ELF-1 (cell line): Measurements from ENCODE around the gene EMC8.
"Not testable (repeated sequence)": the region's sequence is repeated elsewhere in the genome, so short reads cannot be mapped to it uniquely, and the experiment has no call there.

ENCODE experiments used
- DNase-seq: peaks from one replicate; pipeline ENCODE4 v3.0.0-alpha.2; 2016; ENCODE audit warnings: low read depth, low spot score

EMC8 gene

DNA sequence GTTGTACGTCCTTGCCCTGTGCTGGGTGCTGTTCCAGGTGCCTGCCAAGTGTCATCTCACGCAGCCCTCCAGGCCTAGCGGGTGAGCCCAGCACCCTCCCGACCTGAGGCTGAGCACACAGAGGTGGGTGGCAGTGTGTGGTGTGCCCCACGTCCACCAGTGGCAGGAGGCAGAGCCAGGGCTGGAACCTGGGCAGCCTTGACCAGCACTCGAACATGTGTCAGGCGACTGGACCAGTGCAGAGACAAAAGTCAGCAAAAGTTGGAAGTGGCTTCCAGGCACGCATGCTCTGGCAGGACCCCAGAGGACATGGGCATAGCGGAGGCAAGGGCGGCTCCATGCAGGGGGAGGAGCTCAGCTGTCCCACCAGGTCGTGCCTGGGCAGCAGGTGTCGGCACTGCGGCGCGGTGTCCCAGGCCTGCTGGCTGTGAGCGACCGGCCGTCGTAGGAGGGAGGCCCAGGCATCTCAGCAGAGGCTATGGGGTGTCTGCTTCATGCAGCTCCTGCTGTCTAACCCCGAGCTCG is 35.9 kb upstream of the EMC8 start:
- no peak for DNase-seq

DNA sequence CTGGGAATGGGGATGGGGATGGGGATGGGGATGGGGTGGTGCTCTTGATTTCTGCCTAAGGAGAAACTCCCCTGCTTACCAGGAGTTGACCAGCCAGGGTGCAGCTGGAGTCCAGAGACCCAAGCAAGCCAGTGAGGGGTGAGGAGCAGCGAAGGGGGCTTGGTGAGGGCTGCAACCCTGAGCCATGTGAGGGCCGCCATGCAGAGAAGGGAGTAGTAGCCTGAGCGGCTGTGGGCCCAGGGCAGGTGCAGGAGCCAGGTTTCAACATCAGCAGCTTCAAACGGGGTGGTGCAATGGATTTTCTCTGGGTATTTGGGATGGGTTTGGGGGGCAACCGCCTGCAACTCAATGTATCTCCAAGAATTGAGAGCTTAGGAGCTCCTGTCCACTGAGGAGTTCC is 35.4 kb upstream of the EMC8 start:
- no peak for DNase-seq

DNA sequence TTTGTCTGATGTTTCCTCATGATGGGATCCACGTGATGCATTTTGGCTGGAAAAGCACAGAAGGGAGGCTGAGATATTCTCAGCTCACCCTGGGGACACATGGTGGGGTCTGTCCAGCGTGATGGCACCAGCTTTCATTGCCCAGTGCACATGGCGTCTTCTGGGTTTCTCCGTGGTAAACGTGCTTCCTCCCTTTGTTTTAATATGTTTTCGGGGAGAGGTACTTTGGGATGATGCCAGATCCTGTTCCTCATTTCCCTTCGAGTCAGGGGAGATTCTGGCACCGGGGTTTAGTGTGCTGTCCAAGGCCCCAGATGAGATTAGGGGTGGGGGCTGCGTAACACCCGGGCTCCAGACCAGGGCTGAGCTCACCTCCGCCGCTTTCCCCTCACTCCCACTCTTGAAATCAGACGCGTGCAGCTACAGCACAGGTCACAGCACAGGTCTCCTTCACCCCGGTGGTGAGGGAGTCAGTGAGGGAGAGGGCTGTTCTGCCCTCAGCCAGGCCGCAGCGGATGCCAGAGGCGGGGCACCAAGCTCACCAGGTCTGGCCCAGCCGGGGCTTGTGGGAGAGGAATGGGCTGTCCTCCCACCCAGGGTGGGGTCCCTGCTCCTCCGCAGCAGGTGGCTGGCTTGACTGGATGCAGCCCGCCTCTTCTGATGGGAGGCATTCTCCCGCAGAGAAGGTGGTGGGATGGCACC is 34.0 kb upstream of the EMC8 start:
- DNase-seq, result no peak

DNA sequence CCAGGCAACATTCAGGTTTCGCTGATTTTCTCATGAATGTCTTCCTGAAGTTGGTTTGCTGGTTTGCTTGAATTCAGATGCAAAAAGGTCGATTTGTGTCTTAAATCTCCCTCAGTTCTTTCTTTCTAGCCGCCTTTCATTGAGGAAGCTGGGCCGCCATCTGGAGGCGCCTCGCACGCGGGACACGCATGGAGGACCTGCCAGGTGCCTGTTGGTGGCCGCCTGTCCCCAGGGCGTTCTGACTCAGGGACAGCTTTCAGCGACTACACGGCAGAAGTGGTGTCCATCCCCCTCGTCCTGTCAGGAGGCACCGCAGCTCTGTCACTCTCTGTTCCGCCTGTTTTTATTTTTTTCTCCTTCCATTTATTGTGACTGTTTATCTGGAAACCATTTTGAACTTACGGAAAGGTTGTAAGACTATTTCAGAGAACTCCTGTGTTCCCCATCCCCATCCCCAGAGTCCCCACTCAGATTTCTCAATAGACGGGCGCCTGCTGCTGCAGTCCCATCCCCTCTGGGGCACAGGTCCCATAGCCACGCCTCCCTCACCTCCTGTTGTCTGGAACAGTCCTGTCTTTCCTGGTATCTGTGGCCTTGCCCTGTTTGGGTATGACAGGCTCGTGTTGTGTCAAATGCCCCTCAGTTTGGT is 33.4 kb upstream of the EMC8 start:
- DNase-seq, result no peak

DNA sequence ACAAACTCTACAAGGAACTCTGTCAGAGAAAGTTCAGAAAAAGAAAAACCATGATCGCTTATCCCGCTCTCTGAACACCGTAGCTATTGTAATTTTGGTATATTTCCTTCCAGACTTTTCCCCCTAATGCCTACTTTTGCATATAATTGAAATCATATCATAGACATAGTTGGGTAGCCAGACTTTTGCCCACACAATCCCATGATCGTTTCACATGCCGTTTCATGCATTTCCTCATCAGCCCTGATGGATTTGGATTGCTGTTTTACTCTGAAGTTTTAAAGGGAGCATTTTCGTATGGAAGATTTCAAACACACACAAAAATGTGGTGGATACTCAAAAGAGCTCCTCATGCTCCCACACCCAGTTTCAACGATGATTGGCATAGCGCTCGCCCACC is 31.5 kb upstream of the EMC8 start:
- DNase-seq, result no peak

DNA sequence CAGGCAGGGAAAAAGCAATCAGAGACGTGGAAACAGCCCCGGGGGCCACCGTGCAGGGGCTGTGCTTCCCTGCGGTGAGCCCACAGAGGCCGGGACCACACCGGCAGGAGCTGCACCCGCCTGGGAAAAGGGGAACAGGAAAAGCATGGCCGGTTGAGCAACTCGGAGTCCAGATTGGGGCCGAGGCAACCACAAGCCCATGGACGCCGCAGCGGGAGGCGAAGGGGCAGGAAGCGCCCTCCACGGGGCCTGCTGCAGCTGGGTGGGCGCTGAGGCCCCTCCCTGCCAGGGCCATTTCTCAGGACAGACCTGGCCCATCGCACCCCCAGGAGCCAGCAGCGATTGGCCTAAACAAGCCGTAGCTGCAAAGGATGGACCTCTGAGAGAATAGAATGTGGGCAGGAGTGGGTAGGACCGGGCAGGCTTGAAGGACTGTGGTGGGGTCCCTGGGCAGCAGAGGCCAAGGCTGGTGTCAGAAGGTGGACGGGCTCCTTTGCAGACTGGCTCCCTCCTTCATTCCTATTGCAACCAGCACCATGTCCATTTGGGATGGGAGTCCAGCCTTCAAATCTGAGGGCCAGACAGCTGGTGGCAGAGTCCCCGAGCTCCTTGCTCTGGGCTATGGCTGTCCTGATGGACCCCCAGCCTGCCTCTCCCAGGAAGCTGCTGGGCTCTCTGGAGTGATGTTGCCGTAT is 30.6 kb upstream of the EMC8 start:
- no peak for DNase-seq

DNA sequence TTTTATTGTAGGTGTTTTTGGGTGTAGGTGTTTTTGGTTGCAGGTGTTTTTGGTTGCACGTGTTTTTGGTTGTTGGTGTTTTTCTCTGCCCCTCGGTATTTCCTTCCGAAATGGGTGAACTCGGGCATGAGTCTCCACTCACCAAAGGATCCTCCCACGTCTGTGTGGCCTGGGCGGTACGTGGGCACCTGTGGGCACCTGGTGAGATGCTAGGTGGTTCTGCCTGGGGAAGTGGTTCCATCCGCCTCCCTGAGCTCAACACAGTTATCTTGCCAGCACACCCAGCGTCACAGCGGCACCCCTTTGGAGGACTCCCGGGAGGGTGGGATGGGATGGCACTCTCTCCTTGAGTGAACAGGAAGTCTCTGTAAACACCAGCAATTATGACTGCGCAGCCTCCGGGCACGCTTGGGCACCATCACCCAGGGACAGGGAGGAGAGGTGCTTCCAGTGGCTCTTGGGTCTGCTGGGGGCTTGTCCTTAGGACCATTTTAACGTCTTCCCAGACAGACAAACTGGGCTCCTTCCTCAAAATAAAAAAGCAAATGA is 29.9 kb upstream of the EMC8 start:
- no peak for DNase-seq

DNA sequence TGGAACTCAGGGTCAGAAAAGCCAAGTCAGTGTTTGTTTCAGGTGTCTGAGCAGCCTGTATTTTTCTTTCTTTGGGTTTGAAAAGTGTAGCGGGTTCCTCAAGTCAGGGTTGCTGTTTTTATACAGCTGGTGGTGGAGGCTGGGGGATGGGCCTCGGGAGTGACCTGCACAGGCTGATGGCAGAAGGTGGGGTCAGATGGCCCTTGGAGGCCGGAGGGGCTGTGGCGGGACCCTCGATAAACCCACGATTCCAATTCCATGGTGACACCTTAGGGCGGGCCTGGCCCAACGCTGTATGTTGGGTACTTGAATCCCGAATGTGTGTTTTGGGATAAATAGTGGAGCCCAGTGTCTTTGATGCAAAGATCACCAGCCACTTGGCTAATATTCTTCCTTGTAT is 28.8 kb upstream of the EMC8 start:
- DNase-seq, result no peak

DNA sequence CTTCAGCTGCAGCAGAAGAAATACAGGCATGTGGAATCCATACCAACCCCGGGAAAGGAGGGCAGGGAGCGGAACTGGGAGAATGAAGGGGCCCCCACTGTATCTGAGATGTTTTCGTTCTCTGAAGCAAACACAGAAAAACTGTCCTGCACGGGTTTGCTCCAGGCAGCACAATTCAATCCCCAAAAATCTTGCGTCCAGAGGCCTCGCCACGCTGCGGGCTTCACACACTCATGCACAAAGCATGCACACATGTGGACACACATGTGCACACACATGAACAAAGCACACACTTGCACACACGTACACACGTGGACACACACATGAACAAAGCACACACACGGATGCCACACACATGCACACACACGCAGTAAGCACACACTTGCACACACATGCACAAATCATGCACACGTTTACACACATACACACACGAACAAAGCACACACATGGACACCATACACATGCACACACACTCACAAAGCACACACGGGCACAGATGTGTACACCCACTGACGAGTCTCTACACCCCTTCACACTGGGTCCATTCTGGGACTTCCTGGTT is 27.4 kb upstream of the EMC8 start:
- DNase-seq, result no peak

DNA sequence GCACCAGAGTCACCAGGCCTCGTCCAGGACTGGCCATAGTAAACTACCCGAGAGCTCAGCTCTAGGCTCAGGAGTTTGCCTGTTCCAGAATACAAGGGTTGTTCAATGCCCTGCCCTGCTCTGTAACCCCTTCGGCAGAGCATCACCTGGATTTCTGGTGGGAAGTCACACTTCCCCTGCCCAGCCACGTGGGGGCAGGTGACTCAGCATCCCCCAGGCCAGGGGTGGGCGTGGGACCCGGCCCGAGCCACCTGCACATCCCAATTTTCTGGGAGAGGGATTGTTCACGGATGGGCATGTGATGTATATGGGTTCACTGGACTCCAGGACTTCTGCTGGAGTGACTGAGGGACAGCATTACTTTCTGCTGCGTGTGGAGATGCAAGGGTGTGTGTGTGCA is 26.0 kb upstream of the EMC8 start:
- no peak for DNase-seq

DNA sequence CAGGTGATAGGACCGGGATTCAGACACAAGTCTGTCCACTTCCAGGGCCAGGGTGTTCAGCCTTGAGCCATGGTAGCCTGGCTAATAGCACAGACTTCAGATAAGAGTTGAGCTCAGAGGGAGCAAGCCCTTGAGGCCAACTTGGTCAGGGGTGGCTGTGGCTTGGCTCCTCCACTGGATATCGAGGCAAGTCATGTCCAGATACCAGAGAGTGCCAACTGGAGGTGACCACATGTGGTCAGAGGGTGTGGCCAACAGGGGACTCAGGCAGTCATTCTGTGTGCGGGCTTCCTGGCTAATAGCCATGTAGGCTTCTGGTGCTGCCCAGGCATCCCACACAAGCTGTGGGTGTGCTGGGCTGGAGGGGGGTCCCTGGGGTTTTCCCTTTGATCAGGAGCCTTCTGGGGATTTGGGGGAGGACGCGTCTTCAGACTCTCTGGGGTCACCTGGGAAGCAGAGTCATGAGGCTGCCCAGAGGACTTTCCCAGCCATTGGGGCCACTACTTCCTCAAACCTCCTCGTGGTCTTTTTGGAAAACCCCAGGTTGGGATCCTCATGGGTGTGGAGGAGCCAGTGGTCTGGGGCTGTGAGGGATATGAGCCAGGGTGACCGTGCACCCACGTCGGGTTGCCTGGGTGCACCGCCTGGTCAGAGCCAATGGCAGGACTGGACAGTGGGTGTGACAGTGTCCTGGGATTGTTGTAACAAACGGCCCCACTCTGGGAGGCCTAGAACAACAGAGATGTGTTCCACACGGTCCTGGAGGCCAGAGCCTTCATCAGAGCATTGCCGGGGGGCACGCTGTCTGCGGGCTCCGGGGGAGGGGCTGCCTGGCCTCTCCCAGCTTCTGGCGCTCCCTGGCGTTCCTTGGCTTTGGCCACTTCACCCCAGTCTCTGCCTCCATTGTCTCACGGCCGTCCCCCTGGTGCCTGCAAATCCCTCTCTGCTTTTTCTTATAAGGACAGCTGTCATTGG is 25.1 kb upstream of the EMC8 start:
- DNase-seq, result no peak

DNA sequence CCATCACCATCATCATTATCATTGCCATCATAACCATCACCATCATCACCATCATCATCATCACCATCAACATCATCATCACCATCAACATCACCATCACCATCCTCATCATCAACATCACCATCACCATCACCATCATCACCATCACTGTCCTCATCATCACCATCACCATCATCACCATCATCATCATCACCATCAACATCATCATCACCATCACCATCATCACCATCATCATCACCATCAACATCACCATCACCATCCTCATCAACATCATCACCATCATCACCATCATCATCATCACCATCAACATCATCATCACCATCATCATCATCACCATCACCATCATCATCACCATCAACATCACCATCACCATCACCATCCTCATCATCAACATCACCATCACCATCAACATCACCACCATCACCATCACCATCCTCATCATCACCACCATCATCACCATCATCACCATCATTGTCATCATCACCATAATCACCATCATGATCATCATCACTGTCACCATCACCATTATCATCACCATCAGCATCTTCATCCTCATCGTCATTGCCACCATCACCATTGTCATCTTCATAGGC is 24.1 kb upstream of the EMC8 start:
- DNase-seq, result no peak

DNA sequence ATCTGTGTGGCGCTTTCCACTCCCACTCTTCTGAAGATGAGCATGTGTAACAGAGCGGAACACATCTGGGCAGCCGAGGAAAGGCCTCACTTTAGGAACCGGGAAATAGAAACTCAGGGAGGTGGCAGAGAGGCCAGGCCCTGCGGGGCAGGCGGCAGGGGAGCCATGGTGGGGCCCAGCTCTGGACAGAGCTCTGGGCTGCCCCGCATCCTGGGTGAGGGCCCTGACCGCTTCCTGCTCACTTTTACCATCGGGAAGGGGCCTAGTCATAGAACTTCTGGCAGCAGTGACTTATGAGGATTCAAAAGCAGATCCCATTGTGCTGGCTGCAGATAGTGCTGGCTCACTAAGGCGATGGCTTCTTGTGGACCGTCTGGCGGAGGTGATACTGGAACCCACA is 22.8 kb upstream of the EMC8 start:
- no peak for DNase-seq

DNA sequence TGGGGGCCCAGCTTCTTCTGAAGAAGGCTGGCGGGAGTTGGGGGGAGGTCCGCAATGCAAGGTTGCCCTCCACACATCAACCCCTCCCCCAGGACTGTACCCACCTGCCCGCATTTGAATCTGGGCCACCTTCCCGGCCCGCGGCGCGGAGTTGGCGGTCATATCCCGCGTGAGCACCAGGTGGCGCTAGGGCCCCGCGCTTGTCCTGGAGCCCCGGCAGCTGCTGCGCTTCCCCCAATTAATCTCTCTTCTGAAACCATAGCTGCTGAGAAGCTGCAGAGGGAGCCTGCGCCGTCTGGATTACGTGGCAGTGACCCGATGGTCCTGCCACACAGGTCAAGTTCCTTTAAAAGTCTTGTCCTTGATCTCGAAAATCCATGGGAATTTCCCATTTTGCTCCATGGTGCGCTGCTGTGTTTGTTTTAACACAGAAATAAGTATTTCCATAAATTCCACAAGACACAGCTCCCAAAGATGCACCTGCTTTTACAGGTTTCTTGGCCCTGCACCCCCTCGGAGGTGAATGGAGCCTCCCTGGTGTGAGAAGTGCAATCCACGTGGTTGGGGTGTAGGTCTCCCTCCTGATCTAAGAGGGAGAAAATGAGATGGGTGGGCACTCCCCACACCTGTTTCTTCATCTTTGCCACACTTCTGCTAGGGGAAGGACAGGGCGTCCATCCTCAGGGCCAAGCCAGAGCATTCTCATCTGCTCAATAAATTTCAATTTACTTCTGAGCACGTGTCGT is 22.2 kb upstream of the EMC8 start:
- peak; percentile 91 for DNase-seq

DNA sequence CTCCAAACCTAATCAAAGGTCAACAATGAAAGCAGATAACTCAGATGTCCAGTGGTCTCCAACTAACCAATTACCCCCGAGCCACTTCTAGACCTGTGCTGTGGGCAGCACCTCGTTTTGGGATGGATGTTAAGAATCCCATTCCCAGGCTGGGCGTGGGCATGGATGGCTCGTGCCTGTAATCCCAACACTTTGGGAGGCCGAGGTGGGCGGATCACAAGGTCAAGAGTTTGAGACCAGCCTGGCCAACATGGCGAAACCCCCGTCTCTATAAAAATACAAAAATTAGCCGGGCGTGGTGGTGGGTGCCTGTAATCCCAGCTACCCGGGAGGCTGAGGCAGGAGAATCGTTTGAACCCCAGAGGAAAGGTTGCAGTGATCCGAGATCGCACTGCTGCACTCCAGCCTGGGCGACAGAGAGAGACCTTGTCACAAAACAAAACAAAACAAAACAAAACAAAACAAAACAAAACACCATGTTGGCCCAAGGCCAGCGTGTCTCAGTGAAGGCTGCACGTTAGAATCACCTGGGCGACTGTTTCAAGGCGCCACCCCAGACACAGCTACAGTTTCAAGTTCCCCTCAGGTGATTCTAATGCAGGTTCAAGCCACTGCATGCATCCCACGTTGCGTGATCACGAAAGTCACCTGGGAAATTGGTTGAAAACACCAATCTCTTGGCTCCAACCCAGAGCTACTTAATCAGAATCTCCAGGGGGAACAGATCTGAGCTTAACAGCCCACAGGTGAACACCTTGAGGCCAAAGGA is 21.4 kb upstream of the EMC8 start:
- no peak for DNase-seq

DNA sequence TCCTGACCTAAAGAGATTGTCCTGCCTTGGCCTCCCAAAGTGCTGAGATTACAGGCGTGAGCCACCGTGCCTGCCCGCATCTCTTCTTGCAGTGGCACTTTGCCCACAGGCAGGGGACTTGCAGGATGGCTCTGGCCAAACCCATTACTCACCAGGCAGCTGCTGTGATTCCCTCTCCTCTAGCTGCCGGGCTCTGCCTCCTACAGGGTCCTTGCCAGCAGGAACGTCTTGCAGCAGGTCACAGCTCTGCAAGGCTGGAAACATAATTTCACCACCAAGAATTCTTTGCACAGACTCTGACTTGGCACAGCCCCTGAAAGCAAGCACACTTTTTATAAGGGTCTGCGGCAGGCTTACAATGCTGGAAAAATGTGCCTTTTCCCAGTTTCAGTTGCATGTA is 20.4 kb upstream of the EMC8 start:
- DNase-seq, result no peak

DNA sequence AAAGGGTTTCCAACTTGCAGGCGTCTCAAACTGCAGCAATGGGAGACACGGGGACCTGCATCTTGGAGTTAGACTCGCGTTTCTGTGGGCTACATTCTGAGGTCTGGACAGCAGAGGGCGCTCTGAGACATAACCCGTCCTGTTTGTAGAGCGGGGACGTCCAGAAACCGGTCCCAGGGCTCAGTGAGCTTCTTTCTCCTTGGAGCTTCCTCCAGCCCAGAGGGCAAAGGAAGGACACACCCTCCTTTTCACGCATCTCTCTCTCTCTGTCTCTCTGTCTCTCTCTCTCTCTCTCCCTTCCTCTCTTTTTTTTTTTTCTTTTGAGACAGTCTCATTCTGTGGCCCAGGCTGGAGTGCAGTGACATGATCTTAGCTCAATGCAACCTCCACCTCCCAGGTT is 19.9 kb upstream of the EMC8 start:
- peak; percentile 93 for DNase-seq

DNA sequence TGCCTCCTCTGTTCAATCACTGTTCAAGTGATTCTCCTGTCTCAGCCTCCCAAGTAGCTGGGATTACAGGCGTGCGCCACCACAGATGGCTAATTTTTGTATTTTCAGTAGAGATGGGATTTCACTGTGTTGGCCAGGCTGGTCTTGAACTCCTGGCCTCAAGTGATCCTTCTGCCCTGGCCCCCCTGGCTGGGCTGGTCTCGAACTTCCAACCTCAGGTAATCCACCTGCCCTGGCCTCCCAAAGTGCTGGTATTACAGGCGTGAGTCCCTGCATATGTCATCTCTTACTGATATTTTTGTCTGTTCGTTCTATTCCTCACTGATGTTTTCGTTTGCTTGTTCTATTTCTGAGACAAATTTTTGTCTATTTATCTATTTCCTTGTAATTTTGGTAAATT is 17.9 kb upstream of the EMC8 start:
- not testable (repeated sequence) for DNase-seq

DNA sequence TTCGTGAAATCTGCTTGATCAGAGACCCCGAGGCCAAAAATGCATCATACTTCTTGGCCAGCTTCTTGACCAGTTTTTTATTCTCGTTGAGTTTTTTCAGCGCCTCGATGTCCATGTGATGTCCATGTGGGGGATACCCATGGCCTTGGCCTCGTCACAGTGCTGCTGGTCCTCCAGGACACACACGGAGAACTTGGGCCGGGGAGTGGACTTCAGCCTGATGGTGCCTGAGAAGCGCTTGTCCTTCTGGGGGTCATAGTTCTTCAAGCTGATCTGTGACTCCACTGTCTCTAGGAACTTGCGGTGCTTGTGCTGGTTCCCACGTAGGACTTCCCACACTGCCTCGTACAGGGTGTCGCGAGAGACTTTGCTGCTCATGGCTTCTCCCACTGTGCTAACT is 16.8 kb upstream of the EMC8 start:
- no peak for DNase-seq
